Measurements from ENCODE around the gene LRRN4.

GRCh38 chr20:6000871-6001270 is 53.0 kb downstream of the LRRN4 start:
- no peak for TF ChIP-seq POLR2A (IDR thresholded peaks at IDR 0.05; ENCODE audit: low read depth, low read length)
- no peak for TF ChIP-seq POLR2AphosphoS5 (IDR thresholded peaks at IDR 0.05; ENCODE audit: low read depth, low read length)

Data from GM12892 (cell line).